Lung microvascular endothelial cell (primary cell): ENCODE results near the gene EPB41L4A. TPM values are rescaled to one million over a fixed set of nuclear protein-coding genes. Genes with fewer than 3 reads are reported as not detected.
A peak's percentile ranks its signal among the peaks of the same experiment; 100 is the strongest.
"Not testable (repeated sequence)": the region's sequence is repeated elsewhere in the genome, so short reads cannot be mapped to it uniquely, and the experiment has no call there.

Experiments used
- DNase-seq, 2 donors: peaks; one replicate each; pipeline versions ENCODE4 v3.0.0 to v3.0.0-alpha.2; 2010; ENCODE audit warnings: low read depth in 2 of 2
- total RNA-seq: library from RNA; depleted of rRNA; stranded (reverse); fragments of >200 nt; gene quantifications from 2 replicates; pipeline ENCODE4 v1.2.1, GENCODE V29; 2014

EPB41L4A gene
- total RNA-seq, 1 donor from 2014 or later = 49.6 TPM

- DNase-seq = peak; percentile 72 to 81
Measured at GRCh38 chr5:112210430-112211005, 208.6 kb downstream of the EPB41L4A start.

GRCh38 chr5:112208699-112209615 lies 210.1 kb downstream of the EPB41L4A start:
- DNase-seq = no peak

- not testable (repeated sequence) for DNase-seq
Measured at GRCh38 chr5:112208195-112208594, 210.9 kb downstream of the EPB41L4A start.

- DNase-seq = no peak
Measured at GRCh38 chr5:112205846-112206245, 213.2 kb downstream of the EPB41L4A start.

GRCh38 chr5:112203229-112203628 lies 215.8 kb downstream of the EPB41L4A start:
- DNase-seq = no peak

GRCh38 chr5:112202694-112203093 lies 216.4 kb downstream of the EPB41L4A start:
- DNase-seq = no peak

- DNase-seq = no peak
Measured at GRCh38 chr5:112201141-112201540, 217.9 kb downstream of the EPB41L4A start.

- peak; percentile 5 to 53 for DNase-seq
Measured at GRCh38 chr5:112200131-112200530, 218.9 kb downstream of the EPB41L4A start.

- no peak for DNase-seq
Measured at GRCh38 chr5:112196584-112196983, 222.5 kb downstream of the EPB41L4A start.

GRCh38 chr5:112195924-112196323 lies 223.2 kb downstream of the EPB41L4A start:
- no peak for DNase-seq

- DNase-seq = no peak
Measured at GRCh38 chr5:112192866-112193265, 226.2 kb downstream of the EPB41L4A start.

- DNase-seq = no peak
Measured at GRCh38 chr5:112192072-112192471, 227.0 kb downstream of the EPB41L4A start.

GRCh38 chr5:112189391-112189790 lies 229.7 kb downstream of the EPB41L4A start:
- DNase-seq = no peak

GRCh38 chr5:112186401-112186990 lies 232.6 kb downstream of the EPB41L4A start:
- peak; percentile 60 to 63 for DNase-seq

- no peak for DNase-seq
Measured at GRCh38 chr5:112183874-112184273, 235.2 kb downstream of the EPB41L4A start.

- peak; percentile 50 to 65 for DNase-seq
Measured at GRCh38 chr5:112183103-112183711, 235.9 kb downstream of the EPB41L4A start.

GRCh38 chr5:112179290-112179689 lies 239.8 kb downstream of the EPB41L4A start:
- DNase-seq = no peak

GRCh38 chr5:112174959-112175594 lies 244.0 kb downstream of the EPB41L4A start:
- DNase-seq = peak; percentile 59 to 68

- no peak for DNase-seq
Measured at GRCh38 chr5:112165897-112166737, 253.0 kb downstream of the EPB41L4A start.

GRCh38 chr5:112165399-112165798 lies 253.7 kb downstream of the EPB41L4A start:
- no peak for DNase-seq

GRCh38 chr5:112163435-112163834 lies 255.6 kb downstream of the EPB41L4A start:
- no peak for DNase-seq
